GM19395 (cell line): Measurements from ENCODE around the gene ODF2.
"Not testable (repeated sequence)": the region's sequence is repeated elsewhere in the genome, so short reads cannot be mapped to it uniquely, and the experiment has no call there.

ENCODE experiments used
- ATAC-seq: cut with Tn5 transposase; IDR thresholded peaks from one replicate; pipeline ENCODE4 v1.9.1; 2021; ENCODE audit warnings: mild to moderate bottlenecking, moderate library complexity; ENCODE audit not compliant: unreplicated experiment

ODF2 gene

GRCh38 chr9:128423356-128423755 is 32.5 kb upstream of the ODF2 start:
- ATAC-seq, result not testable (repeated sequence)

GRCh38 chr9:128424268-128424780 is 31.5 kb upstream of the ODF2 start:
- ATAC-seq, result no peak

GRCh38 chr9:128428644-128429512 is 26.9 kb upstream of the ODF2 start:
- no peak for ATAC-seq

GRCh38 chr9:128429513-128430086 is 26.2 kb upstream of the ODF2 start:
- no peak for ATAC-seq

- ATAC-seq, result no peak
These were observed 24.6 kb upstream of the ODF2 start for GRCh38 chr9:128431207-128431606.

GRCh38 chr9:128434340-128434739 is 21.5 kb upstream of the ODF2 start:
- no peak for ATAC-seq

- ATAC-seq, result no peak
These were observed 20.2 kb upstream of the ODF2 start for GRCh38 chr9:128435611-128436010.

GRCh38 chr9:128438343-128439109 is 17.3 kb upstream of the ODF2 start:
- peak; percentile 61 for ATAC-seq

- ATAC-seq, result no peak
These were observed 16.5 kb upstream of the ODF2 start for GRCh38 chr9:128439273-128439672.

GRCh38 chr9:128442150-128442549 is 13.7 kb upstream of the ODF2 start:
- no peak for ATAC-seq

- ATAC-seq, result not testable (repeated sequence)
These were observed 9.3 kb upstream of the ODF2 start for GRCh38 chr9:128446505-128446904.

GRCh38 chr9:128448746-128449145 is 7.1 kb upstream of the ODF2 start:
- ATAC-seq, result no peak

- ATAC-seq, result no peak
These were observed 815 bp upstream of the ODF2 start for GRCh38 chr9:128454991-128455390.

- ATAC-seq, result peak; percentile 74
These were observed 831 bp downstream of the ODF2 start for GRCh38 chr9:128456613-128457061.

GRCh38 chr9:128457207-128457606 is 1.4 kb downstream of the ODF2 start:
- no peak for ATAC-seq

- ATAC-seq, result no peak
These were observed 3.2 kb downstream of the ODF2 start for GRCh38 chr9:128459011-128459410.

GRCh38 chr9:128469070-128469469 is 13.3 kb downstream of the ODF2 start:
- no peak for ATAC-seq

- ATAC-seq, result no peak
These were observed 14.8 kb downstream of the ODF2 start for GRCh38 chr9:128470560-128470959.

- ATAC-seq, result no peak
These were observed 17.3 kb downstream of the ODF2 start for GRCh38 chr9:128473104-128473503.

GRCh38 chr9:128475867-128476266 is 20.1 kb downstream of the ODF2 start:
- no peak for ATAC-seq

- no peak for ATAC-seq
These were observed 23.5 kb downstream of the ODF2 start for GRCh38 chr9:128479262-128479661.
